ENCODE data around the gene TENM4. TPM values are rescaled to one million over a fixed set of nuclear protein-coding genes. Genes with fewer than 3 reads are reported as not detected.

Gene TENM4
- polyA plus RNA-seq, 1 of the 3 experiments (the other 2 are of a cell fraction): 16.7 TPM

GRCh38 chr11:79366218-79366617 lies 74.6 kb downstream of the TENM4 start:
- ChIA-PET CTCF (interaction anchor here (1.0 to 1.1 kb wide), 3 partner anchors 20 to 35 kb away, joined by 3 to 6 read pairs (median 4); no protein-coding TSS in a partner anchor), POLR2A (no interaction called here)
- Histone ChIP-seq H3F3A (replicated peaks; ENCODE audit: insufficient read depth) (no peaks in the 10 kb centered on the region), H3K36me3 (replicated peaks in 1 of 2; ENCODE audit: control insufficient read depth in 1 of 2, insufficient read depth in 2 of 2, low read length in 1 of 2) (no peaks in the 10 kb centered on the region), H4K20me1 (ENCODE audit: insufficient read depth) (no peaks in the 10 kb centered on the region; the same call in 1 of the 2 replicates), H3K9ac (no peak overlapping the region), H3K4me2 (no peak overlapping the region), H3K4me1 (ENCODE audit: control insufficient read depth in 1 of 2, insufficient read depth in 2 of 2, low read depth in 1 of 2, low read length in 1 of 2) (no peaks in the 10 kb centered on the region), H3K9me2 (no peaks in the 10 kb centered on the region), H3K9me3 (no peaks in the 10 kb centered on the region), H3K79me2 (ENCODE audit: insufficient read depth) (peaks cover 8% of the 10 kb centered on the region; the same call in 1 of the 2 replicates), H2AFZ (ENCODE audit: low read depth) (no peak overlapping the region), H3K4me3 (ENCODE audit: low read depth in 2 of 2, low read length in 1 of 2) (no peak overlapping the region), H3K27me3 (ENCODE audit: insufficient read depth) (no peaks in the 10 kb centered on the region), H3K27ac (ENCODE audit: low read depth in 2 of 2, low read length in 1 of 2) (no peak overlapping the region)
- WGBS (ENCODE audit: low lambda C conversion rate): 95% methylated on average over 2 of the region's 2 CpGs
- DNase-seq: no peak
- TF ChIP-seq GATA2 (CRISPR knock-in tag; IDR thresholded peaks at IDR 0.05) (no peak), ZBTB33 (IDR thresholded peaks at IDR 0.05; ENCODE audit: borderline replicate concordance, low read depth) (no peak), FOXM1 (IDR thresholded peaks at IDR 0.05; ENCODE audit: low read depth) (no peak), REST (IDR thresholded peaks at IDR 0.05; ENCODE audit: low read depth, low read length) (no peak), CTCF (IDR thresholded peaks at IDR 0.05) (no peak), TAF1 (IDR thresholded peaks at IDR 0.05; ENCODE audit: borderline replicate concordance, low read depth, low read length) (no peak), RCOR1 (IDR thresholded peaks at IDR 0.05; ENCODE audit: low read length) (no peak), USF2 (IDR thresholded peaks at IDR 0.05; ENCODE audit: borderline replicate concordance, low read depth, low read length) (no peak), RXRA (IDR thresholded peaks at IDR 0.05; ENCODE audit: borderline replicate concordance, low read depth) (no peak), NRF1 (IDR thresholded peaks at IDR 0.05; ENCODE audit: low read depth, low read length) (no peak), PBX3 (IDR thresholded peaks at IDR 0.05) (no peak), YY1 (IDR thresholded peaks at IDR 0.05; ENCODE audit: low read depth) (no peak), CHD2 (IDR thresholded peaks at IDR 0.05; ENCODE audit: low read length, partially characterized antibody) (no peak), TCF12 (IDR thresholded peaks at IDR 0.05) (no peak)

Data from SK-N-SH (cell line).